Adrenal gland (tissue), 12 donors: ENCODE results near the gene PPP1R14B. TPM values are rescaled to one million over a fixed set of nuclear protein-coding genes. Genes with fewer than 3 reads are reported as not detected.

Source experiments
- DNase-seq, 7 donors: peaks; one replicate each; pipeline ENCODE4 v3.0.0-alpha.2; 2019 to 2020
- H3K27ac ChIP-seq, 5 donors: fragments of 200-600 bp; sonication (generic) in 4 of 5; 1 replicate in 3 of 5; 2 replicates in 2 of 5; pipeline versions ENCODE4 v1.5.1 to v1.8.0; 2016 to 2020; ENCODE audit warnings: mild to moderate bottlenecking in 1 of 5
- H3K27me3 ChIP-seq: fragments of 200-600 bp; 2 replicates; pipeline ENCODE4 v1.8.0; 2021
- H3K36me3 ChIP-seq, 2 donors: fragments of 200-600 bp; replicated peaks in 1 of 2; 1 replicate in 1 of 2; 2 replicates in 1 of 2; pipeline versions ENCODE4 v1.5.1 to v1.8.0; 2018 to 2022
- H3K4me1 ChIP-seq, 2 donors: fragments of 200-600 bp; replicated peaks in 1 of 2; 1 replicate in 1 of 2; 2 replicates in 1 of 2; pipeline versions ENCODE4 v1.5.1 to v1.8.0; 2018 to 2021
- H3K4me3 ChIP-seq, 4 donors: fragments of 200-600 bp; sonication (generic) in 3 of 4; one replicate each; pipeline ENCODE4 v1.5.1; 2016 to 2018
- H3K9me3 ChIP-seq, 3 donors: fragments of 200-600 bp; sonication (generic) in 1 of 3; replicated peaks in 1 of 3; 1 replicate in 2 of 3; 2 replicates in 1 of 3; pipeline versions ENCODE4 v1.5.1 to v1.8.0; 2016 to 2021
- POLR2A ChIP-seq, 2 donors: fragments of 450-650 bp; IDR thresholded peaks; one replicate each; pipeline ENCODE4 v1.6.1; 2017; ENCODE audit warnings: antibody characterized with exemption in 2 of 2, mild to moderate bottlenecking in 2 of 2, moderate library complexity in 1 of 2
- WGBS, 4 donors: extraction: QIAGEN DNeasy Blood & Tissue Kit in 2 of 4; methylation state at CpG; one replicate each; pipeline versions ENCODE4 v1.1.5 to v1.1.7; 2013 to 2017; 5-methylcytosine and 5-hydroxymethylcytosine counted together
- intact Hi-C, 2 donors: fragments of 100-400 bp; cut with DNase I; formaldehyde crosslinking; loops; one replicate each; pipeline versions ENCODE4 v1.14.1 to v1.15.0; 2022 to 2023
- polyA plus RNA-seq, 3 donors: library from polyadenylated mRNA; stranded (reverse); fragments of 200-250 nt in 2 of 3; fragments of 350-450 nt in 1 of 3; fragmentation: Illumina TruSeq in 1 of 3; extraction: RNeasy Lipid Tissue Mini Kit (QIAGEN cat#74804) in 1 of 3; gene quantifications; one replicate each; pipeline ENCODE4 v1.2.3, GENCODE V29; 2013 to 2014
- total RNA-seq, 9 donors: library from RNA; depleted of rRNA in 4 of 9; stranded (reverse); fragments of >200 nt in 4 of 9; fragments of 120-200 nt in 1 of 9; fragmentation: NEBNext Ultra II Directional in 1 of 9; extraction: Animal tissue kit (Norgen Biotek cat#: 25700) in 1 of 9; gene quantifications; one replicate each; pipeline versions ENCODE4 v1.1.0 to v1.2.4, GENCODE V29; 2013 to 2023
- TF ChIP-seq, protein P1 (sequence below), 6 experiments: fragments of 450-650 bp in 4 of 6; fragments of 200-600 bp in 2 of 6; sonication (generic) in 1 of 6; IDR thresholded peaks; 1 replicate in 5 of 6; 2 replicates in 1 of 6; pipeline versions ENCODE4 v1.5.1 to v1.8.0; 2016 to 2021; ENCODE audit warnings: antibody characterized with exemption in 6 of 6, mild to moderate bottlenecking in 2 of 6, moderate library complexity in 1 of 6
- donor health status: healthy with polysubstance abuse.
- donor health status: Bipolar disorder and iron deficiency.
- donor health status: DM: yes; HTN: yes; CAD: no.
- donor health status: DM: no; HTN: no; CAD: no.
- donor health status: DM: no; HTN: no; CAD: no.
- donor health status: DM: yes; HTN: yes; CAD: no.

PPP1R14B gene
- total and polyA plus RNA-seq, 12 donors: 77.2 to 331 (median 131) TPM

DNA sequence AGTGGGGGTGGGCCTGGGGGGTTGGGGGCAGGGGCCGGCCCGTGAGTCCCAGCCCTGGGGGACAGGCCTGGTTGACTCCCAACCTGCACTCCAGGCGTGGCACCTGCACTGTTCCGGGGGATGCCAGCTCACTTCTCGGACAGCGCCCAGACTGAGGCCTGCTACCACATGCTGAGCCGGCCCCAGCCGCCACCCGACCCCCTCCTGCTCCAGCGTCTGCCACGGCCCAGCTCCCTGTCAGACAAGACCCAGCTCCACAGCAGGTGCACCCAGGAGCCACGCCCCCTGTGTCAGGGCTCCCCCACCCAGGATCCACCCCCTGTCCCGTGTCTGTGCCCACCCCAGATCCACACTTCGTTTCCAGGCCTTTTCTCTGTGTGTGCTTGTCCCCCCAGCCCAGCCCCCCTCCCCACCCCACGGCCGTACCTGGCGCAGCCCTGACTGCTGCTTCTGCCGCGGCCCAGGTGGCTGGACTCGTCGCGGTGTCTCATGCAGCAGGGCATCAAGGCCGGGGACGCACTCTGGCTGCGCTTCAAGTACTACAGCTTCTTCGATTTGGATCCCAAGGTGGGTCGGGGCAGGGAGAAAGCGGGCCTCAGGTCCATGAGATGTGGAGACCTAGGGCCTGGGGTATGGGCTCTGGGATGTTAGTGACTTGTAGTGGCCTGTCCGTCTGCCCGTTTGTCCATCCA lies 35.4 kb downstream of the PPP1R14B start:
- DNase-seq: peak in 1 of 7 donors; percentile 14
- H3K36me3 ChIP-seq: no peaks in the 10 kb centered on the region
- WGBS, 4 donors: 88 to 93% (median 89%) methylated on average over 9 to 30 of the region's 30 CpGs

DNA sequence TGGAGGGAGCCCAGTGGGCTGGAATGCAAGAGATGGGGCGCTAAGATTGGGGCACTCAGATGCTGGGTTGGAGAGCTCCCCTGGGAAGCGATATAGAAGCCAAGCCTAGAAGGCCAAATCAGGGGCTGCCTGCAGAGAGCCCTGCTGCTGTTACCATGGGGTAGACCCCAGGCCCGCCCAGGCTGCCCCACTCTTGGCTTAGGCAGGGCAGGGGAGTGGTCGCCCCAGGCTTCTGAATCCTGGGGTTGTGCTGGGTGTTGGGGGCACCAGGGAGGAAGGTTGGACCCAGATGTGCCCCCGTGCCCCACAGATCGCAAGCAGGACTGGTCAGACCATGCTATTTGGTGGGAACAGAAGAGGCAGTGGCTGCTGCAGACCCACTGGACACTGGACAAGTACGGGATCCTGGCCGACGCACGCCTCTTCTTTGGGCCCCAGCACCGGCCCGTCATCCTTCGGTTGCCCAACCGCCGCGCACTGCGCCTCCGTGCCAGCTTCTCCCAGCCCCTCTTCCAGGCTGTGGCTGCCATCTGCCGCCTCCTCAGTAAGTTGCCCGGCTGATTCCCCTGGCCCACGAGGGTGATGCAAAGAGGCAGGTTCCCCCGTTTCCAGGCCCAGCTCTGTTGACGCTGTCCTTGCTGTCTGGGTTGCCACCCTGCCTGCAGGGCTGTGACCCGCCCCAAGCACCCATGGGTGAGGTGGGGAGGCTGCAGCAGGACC lies 36.3 kb downstream of the PPP1R14B start:
- WGBS, 4 donors: 93 to 97% (median 96%) methylated on average over 21 to 24 of the region's 24 CpGs

More for the DNA sequence above, 35.4 kb downstream of the PPP1R14B start:
- no peaks in the 10 kb centered on the region for H3K27me3 ChIP-seq
- no peak overlapping the region for H3K27ac ChIP-seq
- intact Hi-C loops: no loop called here
- H3K9me3 ChIP-seq: no peaks in the 10 kb centered on the region
- no peak overlapping the region for H3K4me3 ChIP-seq
- H3K4me1 ChIP-seq: peaks cover 0 to 13% of the 10 kb centered on the region in 2 donors
- TF ChIP-seq POLR2A (IDR thresholded peaks at IDR 0.05): no peak
- TF ChIP-seq, protein P1, sequence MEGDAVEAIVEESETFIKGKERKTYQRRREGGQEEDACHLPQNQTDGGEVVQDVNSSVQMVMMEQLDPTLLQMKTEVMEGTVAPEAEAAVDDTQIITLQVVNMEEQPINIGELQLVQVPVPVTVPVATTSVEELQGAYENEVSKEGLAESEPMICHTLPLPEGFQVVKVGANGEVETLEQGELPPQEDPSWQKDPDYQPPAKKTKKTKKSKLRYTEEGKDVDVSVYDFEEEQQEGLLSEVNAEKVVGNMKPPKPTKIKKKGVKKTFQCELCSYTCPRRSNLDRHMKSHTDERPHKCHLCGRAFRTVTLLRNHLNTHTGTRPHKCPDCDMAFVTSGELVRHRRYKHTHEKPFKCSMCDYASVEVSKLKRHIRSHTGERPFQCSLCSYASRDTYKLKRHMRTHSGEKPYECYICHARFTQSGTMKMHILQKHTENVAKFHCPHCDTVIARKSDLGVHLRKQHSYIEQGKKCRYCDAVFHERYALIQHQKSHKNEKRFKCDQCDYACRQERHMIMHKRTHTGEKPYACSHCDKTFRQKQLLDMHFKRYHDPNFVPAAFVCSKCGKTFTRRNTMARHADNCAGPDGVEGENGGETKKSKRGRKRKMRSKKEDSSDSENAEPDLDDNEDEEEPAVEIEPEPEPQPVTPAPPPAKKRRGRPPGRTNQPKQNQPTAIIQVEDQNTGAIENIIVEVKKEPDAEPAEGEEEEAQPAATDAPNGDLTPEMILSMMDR (IDR thresholded peaks at IDR 0.05): no peak

DNA sequence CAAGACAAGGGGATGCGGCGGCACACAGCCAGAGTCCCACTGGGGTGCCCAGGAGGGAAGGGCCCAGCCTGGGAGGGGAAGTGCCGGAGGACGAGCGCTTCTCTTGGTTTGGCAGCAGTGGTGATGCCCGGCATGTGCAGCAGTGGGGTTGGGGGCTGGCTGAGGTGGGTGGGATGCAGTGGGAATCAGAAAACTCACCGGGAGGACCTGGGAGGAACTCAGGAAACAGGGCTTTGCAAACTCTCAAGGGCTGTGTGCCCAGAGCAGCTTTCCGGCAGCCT lies 37.2 kb downstream of the PPP1R14B start:
- intact Hi-C loops: loop anchor here in 1 of 2 donors (5.0 kb wide), 1 partner anchor 88 kb away; no protein-coding TSS in a partner anchor
- WGBS, 4 donors: 86 to 91% (median 88%) methylated on average over 8 of the region's 8 CpGs

More for the DNA sequence above, 36.3 kb downstream of the PPP1R14B start:
- peaks cover 0 to 13% of the 10 kb centered on the region in 2 donors for H3K4me1 ChIP-seq
- H3K27me3 ChIP-seq: no peaks in the 10 kb centered on the region
- TF ChIP-seq POLR2A (IDR thresholded peaks at IDR 0.05): no peak
- peak in 1 of 7 donors; percentile 13 for DNase-seq
- no peaks in the 10 kb centered on the region for H3K9me3 ChIP-seq
- intact Hi-C loops: no loop called here
- H3K27ac ChIP-seq: no peak overlapping the region
- no peak overlapping the region for H3K4me3 ChIP-seq
- H3K36me3 ChIP-seq: no peaks in the 10 kb centered on the region

DNA sequence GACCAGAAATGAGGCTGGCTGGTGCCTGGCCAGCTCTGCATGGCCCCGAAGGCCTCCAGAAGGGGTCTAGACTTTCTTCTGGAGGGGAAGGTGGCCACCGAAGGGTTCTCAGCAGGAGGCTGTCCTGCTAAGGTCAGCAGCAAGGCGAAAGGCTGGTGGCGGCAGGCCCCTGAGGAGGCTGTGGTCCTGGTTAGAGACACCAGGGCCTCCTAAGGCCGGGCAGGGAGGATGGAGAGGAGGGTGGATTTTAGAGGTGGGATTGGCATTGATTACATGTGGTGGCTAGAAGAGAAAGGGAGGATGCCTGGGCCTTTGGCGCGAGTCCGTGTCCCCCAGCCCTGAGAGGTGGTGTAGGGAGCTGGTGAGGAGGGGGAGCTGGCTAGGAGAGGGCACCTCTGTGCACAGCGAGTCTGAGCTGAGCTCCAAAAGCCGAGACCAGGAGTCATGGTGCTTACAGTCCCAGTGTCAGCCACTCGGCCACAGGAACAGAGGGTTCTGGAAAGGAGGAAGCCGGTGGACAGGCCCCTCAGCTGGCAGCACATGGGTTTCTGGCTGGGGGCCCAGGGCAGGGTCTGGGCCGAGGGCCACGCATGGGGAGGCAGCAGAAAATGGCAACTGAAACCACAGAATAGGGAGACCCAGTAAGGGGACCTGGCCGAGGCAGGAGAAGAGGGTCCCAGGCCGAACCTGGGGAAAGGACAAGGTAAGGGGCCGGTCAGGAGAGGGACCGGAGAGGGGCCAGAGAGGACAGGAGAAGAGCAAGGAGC lies 37.8 kb downstream of the PPP1R14B start:
- intact Hi-C loops: loop anchor here in 1 of 2 donors (5.0 kb wide), 1 partner anchor 88 kb away; no protein-coding TSS in a partner anchor
- TF ChIP-seq, protein P1 (IDR thresholded peaks at IDR 0.05): no peak
- TF ChIP-seq POLR2A (IDR thresholded peaks at IDR 0.05): no peak
- peak in 1 of 7 donors; percentile 12 for DNase-seq
- H3K36me3 ChIP-seq: peaks cover 0 to 3% of the 10 kb centered on the region in 2 donors
- 81 to 87% (median 83%) methylated on average over 16 to 18 of the region's 18 CpGs for WGBS, 4 donors
- H3K4me1 ChIP-seq: peaks cover 8 to 24% of the 10 kb centered on the region in 2 donors
- H3K27ac ChIP-seq: peak overlapping the region in 2 of 5 donors; percentile 82 to 88
- H3K27me3 ChIP-seq: no peaks in the 10 kb centered on the region
- no peaks in the 10 kb centered on the region for H3K9me3 ChIP-seq
- H3K4me3 ChIP-seq: no peak overlapping the region

More for the DNA sequence above, 37.2 kb downstream of the PPP1R14B start:
- TF ChIP-seq POLR2A (IDR thresholded peaks at IDR 0.05): no peak
- TF ChIP-seq, protein P1 (IDR thresholded peaks at IDR 0.05): no peak
- Histone ChIP-seq H3K27ac (no peak overlapping the region), H3K4me3 (no peak overlapping the region), H3K4me1 (peaks cover 2 to 19% of the 10 kb centered on the region in 2 donors), H3K9me3 (no peaks in the 10 kb centered on the region), H3K27me3 (no peaks in the 10 kb centered on the region), H3K36me3 (no peaks in the 10 kb centered on the region)
- DNase-seq: no peak
